Natural killer cell treated with Interleukin-12 subunit alpha and Interleukin-12 subunit beta and Interleukin-15 and Interleukin-18, amount 100 ng/mL, for 72 hours (primary cell): Measurements from ENCODE around the gene HSF2BP. TPM values are rescaled to one million over a fixed set of nuclear protein-coding genes. Genes with fewer than 3 reads are reported as not detected.
"Not testable (repeated sequence)": the region's sequence is repeated elsewhere in the genome, so short reads cannot be mapped to it uniquely, and the experiment has no call there.

Experiments used
- ATAC-seq, 2 donors: fragments of 150-1000 bp; cut with Tn5 transposase in 1 of 2; sonication (Bioruptor Pico), chemical (Tn5 transposase) in 1 of 2; 2 replicates each; pipeline ENCODE4 v1.10.0; 2021
- DNase-seq: peaks from one replicate; pipeline ENCODE4 v3.0.0; 2022; ENCODE audit warnings: low spot score
- H3K27ac Mint-ChIP-seq, 2 donors: 1 replicate in 1 of 2; 2 replicates in 1 of 2; pipeline ENCODE4 v1.8.0; 2022; ENCODE audit warnings: mixed read lengths in 2 of 2, mild to moderate bottlenecking in 1 of 2, moderate library complexity in 1 of 2
- H3K27me3 Mint-ChIP-seq, 2 donors: 1 replicate in 1 of 2; 2 replicates in 1 of 2; pipeline ENCODE4 v1.8.0; 2022; ENCODE audit warnings: mixed read lengths in 2 of 2
- H3K36me3 Mint-ChIP-seq: one replicate; pipeline ENCODE4 v1.8.0; 2022; ENCODE audit warnings: mixed read lengths
- H3K4me1 Mint-ChIP-seq, 2 donors: 1 replicate in 1 of 2; 2 replicates in 1 of 2; pipeline ENCODE4 v1.8.0; 2022; ENCODE audit warnings: low read depth in 2 of 2, mixed read lengths in 2 of 2, mild to moderate bottlenecking in 1 of 2
- H3K4me3 Mint-ChIP-seq: one replicate; pipeline ENCODE4 v1.8.0; 2022; ENCODE audit warnings: mixed read lengths
- H3K9me3 Mint-ChIP-seq: 2 replicates; pipeline ENCODE4 v1.8.0; 2022; ENCODE audit warnings: mixed read lengths
- total RNA-seq, 2 donors: library from RNA; stranded (reverse); gene quantifications; one replicate each; pipeline ENCODE4 v1.2.3, GENCODE V29; 2022

HSF2BP gene
- total RNA-seq, 2 donors from 2014 or later = 0.29 to 1.2 TPM

GRCh38 chr21:43598416-43599120 is 60.7 kb downstream of the HSF2BP start:
- H3K27ac Mint-ChIP-seq = no peak overlapping the region
- no peaks in the 10 kb centered on the region for H3K9me3 Mint-ChIP-seq
- peaks cover 9 to 15% of the 10 kb centered on the region in 2 donors for H3K27me3 Mint-ChIP-seq
- DNase-seq = no peak
- no peak overlapping the region for H3K4me3 Mint-ChIP-seq
- H3K4me1 Mint-ChIP-seq = peaks cover 4 to 5% of the 10 kb centered on the region in 2 donors
- no peak for ATAC-seq
- H3K36me3 Mint-ChIP-seq = no peaks in the 10 kb centered on the region

- Mint-ChIP-seq H3K27me3 (peaks cover 15 to 24% of the 10 kb centered on the region in 2 donors), H3K4me1 (peaks cover 4 to 5% of the 10 kb centered on the region in 2 donors), H3K4me3 (no peak overlapping the region), H3K9me3 (no peaks in the 10 kb centered on the region), H3K36me3 (no peaks in the 10 kb centered on the region), H3K27ac (no peak overlapping the region)
- DNase-seq (no peak), ATAC-seq (no peak)
These were observed 61.6 kb downstream of the HSF2BP start for GRCh38 chr21:43597540-43598250.

GRCh38 chr21:43597052-43597451 is 62.2 kb downstream of the HSF2BP start:
- peaks cover 4 to 5% of the 10 kb centered on the region in 2 donors for H3K4me1 Mint-ChIP-seq
- H3K4me3 Mint-ChIP-seq = no peak overlapping the region
- peaks cover 18 to 26% of the 10 kb centered on the region in 2 donors for H3K27me3 Mint-ChIP-seq
- DNase-seq (no peak), ATAC-seq (no peak)
- no peaks in the 10 kb centered on the region for H3K9me3 Mint-ChIP-seq
- no peaks in the 10 kb centered on the region for H3K36me3 Mint-ChIP-seq
- H3K27ac Mint-ChIP-seq = no peak overlapping the region

GRCh38 chr21:43596616-43597015 is 62.7 kb downstream of the HSF2BP start:
- H3K36me3 Mint-ChIP-seq = no peaks in the 10 kb centered on the region
- no peak overlapping the region for H3K4me3 Mint-ChIP-seq
- H3K27ac Mint-ChIP-seq = no peak overlapping the region
- H3K9me3 Mint-ChIP-seq = no peaks in the 10 kb centered on the region
- DNase-seq (no peak), ATAC-seq (no peak)
- H3K4me1 Mint-ChIP-seq = peaks cover 4 to 5% of the 10 kb centered on the region in 2 donors
- peaks cover 18 to 26% of the 10 kb centered on the region in 2 donors for H3K27me3 Mint-ChIP-seq

GRCh38 chr21:43595769-43596168 is 63.5 kb downstream of the HSF2BP start:
- peaks cover 18 to 27% of the 10 kb centered on the region in 2 donors for H3K27me3 Mint-ChIP-seq
- not testable (repeated sequence) for ATAC-seq, H3K36me3 Mint-ChIP-seq, DNase-seq, H3K4me3 Mint-ChIP-seq, H3K9me3 Mint-ChIP-seq, H3K4me1 Mint-ChIP-seq, H3K27ac Mint-ChIP-seq

- Mint-ChIP-seq H3K27me3 (peaks cover 21 to 33% of the 10 kb centered on the region in 2 donors), H3K4me3 (no peak overlapping the region), H3K4me1 (no peaks in the 10 kb centered on the region), H3K9me3 (no peaks in the 10 kb centered on the region), H3K27ac (no peak overlapping the region), H3K36me3 (no peaks in the 10 kb centered on the region)
- no peak for DNase-seq
- ATAC-seq = no peak
These were observed 66.2 kb downstream of the HSF2BP start for GRCh38 chr21:43593078-43593477.

GRCh38 chr21:43591571-43591970 is 67.7 kb downstream of the HSF2BP start:
- DNase-seq = no peak
- Mint-ChIP-seq H3K27ac (no peak overlapping the region), H3K4me1 (no peaks in the 10 kb centered on the region), H3K9me3 (no peaks in the 10 kb centered on the region), H3K36me3 (no peaks in the 10 kb centered on the region), H3K27me3 (peaks cover 24 to 33% of the 10 kb centered on the region in 2 donors), H3K4me3 (no peak overlapping the region)
- no peak for ATAC-seq

GRCh38 chr21:43590194-43590593 is 69.1 kb downstream of the HSF2BP start:
- peaks cover 0 to 3% of the 10 kb centered on the region in 2 donors for H3K4me1 Mint-ChIP-seq
- no peak overlapping the region for H3K27ac Mint-ChIP-seq
- peaks cover 27 to 33% of the 10 kb centered on the region in 2 donors for H3K27me3 Mint-ChIP-seq
- ATAC-seq (no peak), DNase-seq (no peak)
- H3K9me3 Mint-ChIP-seq = no peaks in the 10 kb centered on the region
- H3K4me3 Mint-ChIP-seq = no peak overlapping the region
- H3K36me3 Mint-ChIP-seq = no peaks in the 10 kb centered on the region

- no peaks in the 10 kb centered on the region for H3K36me3 Mint-ChIP-seq
- DNase-seq = no peak
- no peak overlapping the region for H3K4me3 Mint-ChIP-seq
- H3K27ac Mint-ChIP-seq = no peak overlapping the region
- H3K9me3 Mint-ChIP-seq = no peaks in the 10 kb centered on the region
- peaks cover 21% of the 10 kb centered on the region in 2 donors for H3K27me3 Mint-ChIP-seq
- ATAC-seq = no peak
- peaks cover 0 to 3% of the 10 kb centered on the region in 2 donors for H3K4me1 Mint-ChIP-seq
These were observed 70.3 kb downstream of the HSF2BP start for GRCh38 chr21:43588957-43589356.

GRCh38 chr21:43585924-43586413 is 73.3 kb downstream of the HSF2BP start:
- no peak for DNase-seq
- Mint-ChIP-seq H3K9me3 (no peaks in the 10 kb centered on the region), H3K27ac (no peak overlapping the region), H3K27me3 (peaks cover 7 to 9% of the 10 kb centered on the region in 2 donors), H3K36me3 (no peaks in the 10 kb centered on the region), H3K4me1 (peaks cover 0 to 3% of the 10 kb centered on the region in 2 donors), H3K4me3 (no peak overlapping the region)
- no peak for ATAC-seq

GRCh38 chr21:43585514-43585913 is 73.8 kb downstream of the HSF2BP start:
- DNase-seq (no peak), ATAC-seq (no peak)
- no peaks in the 10 kb centered on the region for H3K36me3 Mint-ChIP-seq
- H3K4me3 Mint-ChIP-seq = no peak overlapping the region
- peaks cover 3 to 9% of the 10 kb centered on the region in 2 donors for H3K27me3 Mint-ChIP-seq
- H3K4me1 Mint-ChIP-seq = peaks cover 0 to 3% of the 10 kb centered on the region in 2 donors
- H3K9me3 Mint-ChIP-seq = no peaks in the 10 kb centered on the region
- H3K27ac Mint-ChIP-seq = no peak overlapping the region

GRCh38 chr21:43581453-43581852 is 77.8 kb downstream of the HSF2BP start:
- DNase-seq (no peak), ATAC-seq (no peak)
- Mint-ChIP-seq H3K36me3 (no peaks in the 10 kb centered on the region), H3K4me3 (no peak overlapping the region), H3K27me3 (peaks cover 8 to 17% of the 10 kb centered on the region in 2 donors), H3K4me1 (peaks cover 0 to 3% of the 10 kb centered on the region in 2 donors), H3K9me3 (no peaks in the 10 kb centered on the region), H3K27ac (no peak overlapping the region)

- ATAC-seq = no peak
- Mint-ChIP-seq H3K27me3 (peaks cover 13 to 28% of the 10 kb centered on the region in 2 donors), H3K4me3 (no peak overlapping the region), H3K4me1 (no peaks in the 10 kb centered on the region), H3K9me3 (no peaks in the 10 kb centered on the region), H3K27ac (no peak overlapping the region), H3K36me3 (no peaks in the 10 kb centered on the region)
- no peak for DNase-seq
These were observed 80.5 kb downstream of the HSF2BP start for GRCh38 chr21:43578677-43579303.

GRCh38 chr21:43575473-43575844 is 83.8 kb downstream of the HSF2BP start:
- H3K27me3 Mint-ChIP-seq = peaks cover 16 to 28% of the 10 kb centered on the region in 2 donors
- no peaks in the 10 kb centered on the region for H3K9me3 Mint-ChIP-seq
- H3K36me3 Mint-ChIP-seq = no peaks in the 10 kb centered on the region
- no peak overlapping the region for H3K4me3 Mint-ChIP-seq
- H3K27ac Mint-ChIP-seq = no peak overlapping the region
- H3K4me1 Mint-ChIP-seq = no peaks in the 10 kb centered on the region
- DNase-seq = no peak
- ATAC-seq = no peak
